Measurements from ENCODE around the gene ECE2.

ECE2 gene

GRCh38 chr3:184335291-184335660 is 59.5 kb downstream of the ECE2 start:
- H3K4me1 ChIP-seq: peaks cover 37% of the 10 kb centered on the region
- peak overlapping the region; percentile 65 for H2AFZ ChIP-seq
- no peaks in the 10 kb centered on the region for H3K36me3 ChIP-seq (ENCODE audit: control insufficient read depth, insufficient read depth, low read length)
- peak overlapping the region; percentile 67 for H3K4me3 ChIP-seq (ENCODE audit: low read depth, low read length)
- peaks cover 3% of the 10 kb centered on the region for H3K79me2 ChIP-seq
- no peaks in the 10 kb centered on the region for H3K9me3 ChIP-seq (ENCODE audit: control insufficient read depth, low read length)
- H3K27ac ChIP-seq: peak overlapping the region; percentile 92
- H3K9ac ChIP-seq: no peak overlapping the region
- H3K27me3 ChIP-seq (ENCODE audit: control insufficient read depth, insufficient read depth, low read length): no peaks in the 10 kb centered on the region
- TF ChIP-seq CTCF (IDR thresholded peaks at IDR 0.05): no peak
- H3K4me2 ChIP-seq (ENCODE audit: low read length): peak overlapping the region; percentile 92

GRCh38 chr3:184335661-184336546 is 60.1 kb downstream of the ECE2 start:
- Histone ChIP-seq H3K4me3 (ENCODE audit: low read depth, low read length) (peak overlapping the region; percentile 67), H3K4me2 (ENCODE audit: low read length) (peak overlapping the region; percentile 92), H2AFZ (peak overlapping the region; percentile 65), H3K4me1 (peaks cover 37% of the 10 kb centered on the region), H3K79me2 (peaks cover 10% of the 10 kb centered on the region), H3K27me3 (ENCODE audit: control insufficient read depth, insufficient read depth, low read length) (no peaks in the 10 kb centered on the region), H3K9me3 (ENCODE audit: control insufficient read depth, low read length) (no peaks in the 10 kb centered on the region), H3K9ac (no peak overlapping the region), H3K36me3 (ENCODE audit: control insufficient read depth, insufficient read depth, low read length) (no peaks in the 10 kb centered on the region), H3K27ac (peak overlapping the region; percentile 92)
- no peak for TF ChIP-seq CTCF (IDR thresholded peaks at IDR 0.05)

GRCh38 chr3:184336547-184337398 is 61.0 kb downstream of the ECE2 start:
- no peak for TF ChIP-seq CTCF (IDR thresholded peaks at IDR 0.05)
- peak overlapping the region; percentile 67 for H3K4me3 ChIP-seq (ENCODE audit: low read depth, low read length)

GRCh38 chr3:184337399-184337714 is 61.5 kb downstream of the ECE2 start, which contains the start of gene FAM131A:
TSS of gene FAM131A (plus strand) at chr3:184337600. CDS start at chr3:184337631, 31 bp downstream.
- Histone ChIP-seq H3K9ac (no peak within 1 kb of the TSS), H3K4me3 (ENCODE audit: low read depth, low read length) (peak within 1 kb of the TSS; percentile 67), H3K36me3 (ENCODE audit: control insufficient read depth, insufficient read depth, low read length) (no peaks in the 10 kb centered on the region), H3K27ac (peak within 1 kb of the TSS; percentile 92), H3K4me2 (ENCODE audit: low read length) (peak within 1 kb of the TSS; percentile 92), H3K79me2 (peaks cover 22% of the 10 kb centered on the region), H3K4me1 (peaks cover 37% of the 10 kb centered on the region), H2AFZ (peak within 1 kb of the TSS; percentile 75), H3K27me3 (ENCODE audit: control insufficient read depth, insufficient read depth, low read length) (no peaks in the 10 kb centered on the region), H3K9me3 (ENCODE audit: control insufficient read depth, low read length) (no peaks in the 10 kb centered on the region)
- no peak for TF ChIP-seq CTCF (IDR thresholded peaks at IDR 0.05)

More at GRCh38 chr3:184336547-184337398, 61.0 kb downstream of the ECE2 start:
- H3K36me3 ChIP-seq (ENCODE audit: control insufficient read depth, insufficient read depth, low read length): no peaks in the 10 kb centered on the region
- no peaks in the 10 kb centered on the region for H3K27me3 ChIP-seq (ENCODE audit: control insufficient read depth, insufficient read depth, low read length)
- peak overlapping the region; percentile 65 for H2AFZ ChIP-seq
- no peaks in the 10 kb centered on the region for H3K9me3 ChIP-seq (ENCODE audit: control insufficient read depth, low read length)
- H3K4me1 ChIP-seq: peaks cover 37% of the 10 kb centered on the region
- H3K9ac ChIP-seq: no peak overlapping the region
- peaks cover 18% of the 10 kb centered on the region for H3K79me2 ChIP-seq
- peak overlapping the region; percentile 92 for H3K4me2 ChIP-seq (ENCODE audit: low read length)
- peak overlapping the region; percentile 92 for H3K27ac ChIP-seq
